HepG2 (cell line): ENCODE results near the gene YTHDF1. TPM values are rescaled to one million over a fixed set of nuclear protein-coding genes. Genes with fewer than 3 reads are reported as not detected.
A peak's percentile ranks its signal among the peaks of the same experiment; 100 is the strongest.

ENCODE experiments used
- CTCF ChIP-seq: sonication (generic); formaldehyde crosslinking; IDR thresholded peaks from 2 replicates; pipeline ENCODE4 v1.5.0; 2020; ENCODE audit warnings: mild to moderate bottlenecking, missing genetic modification reagents, moderate library complexity
- ELF1 ChIP-seq: sonication (generic); formaldehyde crosslinking; IDR thresholded peaks from 2 replicates; pipeline ENCODE4 v1.4.0; 2020; ENCODE audit warnings: missing genetic modification reagents
- GMEB1 ChIP-seq: sonication (generic); formaldehyde crosslinking; IDR thresholded peaks from 2 replicates; pipeline ENCODE4 v1.5.1; 2020; ENCODE audit warnings: missing genetic modification reagents, mild to moderate bottlenecking, borderline replicate concordance
- HBP1 ChIP-seq: IDR thresholded peaks from 2 replicates; pipeline ENCODE4 v1.6.1; 2016; ENCODE audit warnings: low read depth, control low read depth
- MXI1 ChIP-seq: IDR thresholded peaks from 3 replicates; pipeline ENCODE4 v1.6.1; 2012; ENCODE audit warnings: low read depth, low read length, inconsistent platforms, borderline replicate concordance
- SATB2 ChIP-seq: sonication (generic); formaldehyde crosslinking; IDR thresholded peaks from 2 replicates; pipeline ENCODE4 v1.5.0; 2020; ENCODE audit warnings: missing genetic modification reagents
- UBTF ChIP-seq: sonication (generic); formaldehyde crosslinking; IDR thresholded peaks from 2 replicates; pipeline ENCODE4 v1.4.0; 2020; ENCODE audit warnings: mild to moderate bottlenecking, missing genetic modification reagents
- ZEB1 ChIP-seq: IDR thresholded peaks from 2 replicates; pipeline ENCODE4 v1.6.1; 2012; ENCODE audit warnings: mild to moderate bottlenecking, low read depth, inconsistent platforms; ENCODE audit not compliant: insufficient replicate concordance
- ZNF263 ChIP-seq: sonication (generic); formaldehyde crosslinking; IDR thresholded peaks from 2 replicates; pipeline ENCODE4 v1.4.0; 2020; ENCODE audit warnings: missing genetic modification reagents
- ZNF274 ChIP-seq: sonication (generic); formaldehyde crosslinking; IDR thresholded peaks from 2 replicates; pipeline ENCODE4 v1.5.1; 2020; ENCODE audit warnings: mild to moderate bottlenecking, missing genetic modification reagents
- ZNF335 ChIP-seq: sonication (generic); formaldehyde crosslinking; IDR thresholded peaks from 2 replicates; pipeline ENCODE4 v1.4.0; 2020; ENCODE audit warnings: missing genetic modification reagents
- ZNF547 ChIP-seq: sonication (generic); formaldehyde crosslinking; IDR thresholded peaks from 2 replicates; pipeline ENCODE4 v1.5.1; 2020; ENCODE audit warnings: mild to moderate bottlenecking, missing genetic modification reagents
- ZNF687 ChIP-seq: sonication (generic); formaldehyde crosslinking; IDR thresholded peaks from 2 replicates; pipeline ENCODE4 v1.5.1; 2020; ENCODE audit warnings: mild to moderate bottlenecking, missing genetic modification reagents, moderate library complexity
- ZNF879 ChIP-seq: sonication (generic); formaldehyde crosslinking; IDR thresholded peaks from 2 replicates; pipeline ENCODE4 v1.8.1; 2023; ENCODE audit warnings: missing genetic modification reagents
- ZSCAN21 ChIP-seq: sonication (generic); formaldehyde crosslinking; IDR thresholded peaks from 2 replicates; pipeline ENCODE4 v1.8.0; 2022; ENCODE audit warnings: mild to moderate bottlenecking, missing genetic modification reagents, moderate library complexity, borderline replicate concordance
- polyA plus RNA-seq, 8 experiments: library from polyadenylated mRNA; depleted of rRNA in 3 of 8; stranded (reverse) in 7 of 8; unstranded in 1 of 8; fragments of >200 nt; fragmentation: Illumina TruSeq in 4 of 8; extraction: Trizol in 4 of 8; gene quantifications; 2 replicates each; pipeline versions ENCODE4 v1.2.1 to v1.2.3, GENCODE V29; 2011 to 2016; ENCODE audit warnings: low read depth in 4 of 8, missing spikeins in 1 of 8, mixed read lengths in 1 of 8; ENCODE audit not compliant: insufficient read depth in 1 of 8
- total RNA-seq, 5 experiments: library from RNA; depleted of rRNA; stranded (reverse); fragments of >200 nt; fragmentation: Illumina TruSeq; extraction: Trizol; gene quantifications; 2 replicates each; pipeline ENCODE4 v1.2.3, GENCODE V29; 2016; ENCODE audit warnings: low read depth in 1 of 5

Gene YTHDF1
- total and polyA plus RNA-seq, 2 of the 13 experiments (the other 11 are each of a cell fraction or from before 2014, with no cell fraction given), result 34.5 to 37.7 TPM

GRCh38 chr20:63215101-63216040, 560 bp downstream of the YTHDF1 start (continued):
- 0 out of 2 replicates have a peak, but pooled peaks have one; percentile 19 for TF ChIP-seq SATB2 (CRISPR knock-in tag)
- 0 out of 2 replicates have a peak, but pooled peaks have one; percentile 5 for TF ChIP-seq ELF1 (CRISPR knock-in tag)
- 0 out of 2 replicates have a peak, but pooled peaks have one; percentile 22 for TF ChIP-seq ZNF335 (CRISPR knock-in tag)
- TF ChIP-seq HBP1 (CRISPR knock-in tag), result peak; percentile 45; the same call in 1 of the 2 replicates
- TF ChIP-seq GMEB1 (CRISPR knock-in tag), result peak; percentile 64; the same call in 1 of the 2 replicates
- peak; percentile 69; the same call in 1 of the 2 replicates for TF ChIP-seq ZNF879 (CRISPR knock-in tag)
- peak; percentile 55; the same call in 1 of the 2 replicates for TF ChIP-seq ZNF547 (CRISPR knock-in tag)
- TF ChIP-seq MXI1, result 0 out of 3 replicates have a peak, but pooled peaks have one; percentile 10
- peak; percentile 58; the same call in 1 of the 2 replicates for TF ChIP-seq ZNF274 (CRISPR knock-in tag)
- peak; percentile 44 for TF ChIP-seq UBTF (CRISPR knock-in tag)
- TF ChIP-seq ZNF263 (CRISPR knock-in tag), result peak; percentile 54; the same call in 1 of the 2 replicates
- peak; percentile 90 for TF ChIP-seq CTCF
- TF ChIP-seq ZNF687 (CRISPR knock-in tag), result peak; percentile 55
- TF ChIP-seq ZEB1, result peak; percentile 50
- TF ChIP-seq ZSCAN21 (CRISPR knock-in tag), result peak; percentile 48; the same call in 1 of the 2 replicates
